Stimulated activated CD4-positive, alpha-beta T cell treated with anti-CD3 and anti-CD28 coated beads, Interleukin-12 subunit alpha, Interleukin-12 subunit beta, amount 100 ng/mL, for 4 hours (primary cell): ENCODE data around the gene MESD.

ENCODE experiments used
- DNase-seq: peaks from one replicate; pipeline ENCODE4 v3.0.0-alpha.2; 2020

MESD gene

GRCh38 chr15:80932513-80932815, 57.2 kb downstream of the MESD start:
- DNase-seq = no peak

GRCh38 chr15:80931721-80932512, 57.7 kb downstream of the MESD start:
- DNase-seq = no peak

- no peak for DNase-seq
These were observed 58.4 kb downstream of the MESD start for GRCh38 chr15:80931191-80931590.

GRCh38 chr15:80929689-80930088, 59.9 kb downstream of the MESD start:
- no peak for DNase-seq

GRCh38 chr15:80929225-80929624, 60.4 kb downstream of the MESD start:
- no peak for DNase-seq

- DNase-seq = no peak
These were observed 63.5 kb downstream of the MESD start for GRCh38 chr15:80926126-80926525.

- no peak for DNase-seq
These were observed 64.0 kb downstream of the MESD start for GRCh38 chr15:80925597-80926059.

GRCh38 chr15:80924278-80924677, 65.3 kb downstream of the MESD start:
- no peak for DNase-seq

- DNase-seq = no peak
These were observed 66.0 kb downstream of the MESD start for GRCh38 chr15:80923668-80924067.

- no peak for DNase-seq
These were observed 67.7 kb downstream of the MESD start for GRCh38 chr15:80921736-80922410.

GRCh38 chr15:80920271-80920699, 69.3 kb downstream of the MESD start:
- DNase-seq = no peak

GRCh38 chr15:80918196-80918783, 71.3 kb downstream of the MESD start:
- no peak for DNase-seq

- DNase-seq = no peak
These were observed 73.6 kb downstream of the MESD start for GRCh38 chr15:80916056-80916455.

GRCh38 chr15:80915472-80915871, 74.1 kb downstream of the MESD start:
- DNase-seq = no peak

- no peak for DNase-seq
These were observed 76.1 kb downstream of the MESD start for GRCh38 chr15:80913541-80913940.

- no peak for DNase-seq
These were observed 76.9 kb downstream of the MESD start for GRCh38 chr15:80912673-80913072.

- DNase-seq = no peak
These were observed 77.8 kb downstream of the MESD start for GRCh38 chr15:80911821-80912220.

GRCh38 chr15:80906159-80906766, 83.4 kb downstream of the MESD start:
- DNase-seq = no peak

GRCh38 chr15:80904998-80905397, 84.6 kb downstream of the MESD start:
- DNase-seq = no peak

GRCh38 chr15:80902298-80902801, 87.3 kb downstream of the MESD start:
- DNase-seq = no peak

- DNase-seq = no peak
These were observed 91.6 kb downstream of the MESD start for GRCh38 chr15:80898040-80898439.
